ENCODE results near the gene C17orf78.

DNA sequence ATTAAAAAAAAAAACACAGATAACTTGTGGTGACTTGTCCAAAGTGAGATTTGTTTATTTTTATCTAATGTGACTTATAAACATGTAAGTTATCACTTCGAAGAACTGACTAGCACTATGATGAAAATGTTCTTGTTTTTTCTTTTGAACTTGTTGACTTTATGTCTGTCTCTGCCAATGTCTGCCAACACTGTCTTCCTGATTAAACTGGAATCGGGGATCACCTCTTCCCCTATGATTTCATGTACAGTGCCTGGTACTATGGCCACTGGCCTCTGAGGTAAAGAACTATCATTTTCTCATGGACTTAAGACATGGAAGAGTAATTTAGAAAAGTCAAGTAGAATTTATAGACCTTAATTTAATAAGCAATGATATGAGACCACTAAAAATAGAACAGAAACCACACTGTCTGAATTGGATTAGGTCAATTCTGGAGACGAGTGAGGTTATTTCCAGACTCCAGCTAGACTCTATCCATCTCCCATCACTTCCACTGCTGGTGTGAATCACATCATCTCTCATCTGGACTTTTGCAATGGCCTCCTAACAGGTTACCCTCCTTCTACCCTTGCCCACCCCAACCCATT lies 8.9 kb downstream of the C17orf78 start:
- TF ChIP-seq CEBPB (IDR thresholded peaks at IDR 0.05), result no peak
- TF ChIP-seq RAD21 (IDR thresholded peaks at IDR 0.05; ENCODE audit: low read depth), result no peak
- TF ChIP-seq, protein P1, sequence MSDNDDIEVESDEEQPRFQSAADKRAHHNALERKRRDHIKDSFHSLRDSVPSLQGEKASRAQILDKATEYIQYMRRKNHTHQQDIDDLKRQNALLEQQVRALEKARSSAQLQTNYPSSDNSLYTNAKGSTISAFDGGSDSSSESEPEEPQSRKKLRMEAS (IDR thresholded peaks at IDR 0.05), result no peak
- no peak for TF ChIP-seq YY1 (IDR thresholded peaks at IDR 0.05; ENCODE audit: low read depth)
- TF ChIP-seq TEAD4 (IDR thresholded peaks at IDR 0.05), result no peak
